ENCODE data around the gene DHX34.

DHX34 gene

GRCh38 chr19:47417746-47418691, 68.9 kb downstream of the DHX34 start:
- no peak for DNase-seq (ENCODE audit: low spot score)

GRCh38 chr19:47418692-47419029, 69.5 kb downstream of the DHX34 start:
- DNase-seq (ENCODE audit: low spot score) = no peak

- DNase-seq (ENCODE audit: low spot score) = no peak
These were observed 70.1 kb downstream of the DHX34 start, which contains the start of gene MEIS3 for GRCh38 chr19:47419030-47419783. Gene MEIS3, minus strand, starts transcription at chr19:47419527. Its CDS starts 446 bp downstream, at chr19:47419081.

GRCh38 chr19:47419789-47420188, 70.7 kb downstream of the DHX34 start:
- DNase-seq (ENCODE audit: low spot score) = no peak

- no peak for DNase-seq (ENCODE audit: low spot score)
These were observed 72.2 kb downstream of the DHX34 start for GRCh38 chr19:47421244-47421786.

GRCh38 chr19:47421844-47422395, 72.8 kb downstream of the DHX34 start:
- no peak for DNase-seq (ENCODE audit: low spot score)

GRCh38 chr19:47422417-47423163, 73.5 kb downstream of the DHX34 start:
- DNase-seq (ENCODE audit: low spot score) = no peak

- no peak for DNase-seq (ENCODE audit: low spot score)
These were observed 74.2 kb downstream of the DHX34 start for GRCh38 chr19:47423203-47423882.

GRCh38 chr19:47427241-47428176, 78.4 kb downstream of the DHX34 start:
- DNase-seq (ENCODE audit: low spot score) = peak; percentile 31

- DNase-seq (ENCODE audit: low spot score) = peak; percentile 95
These were observed 79.2 kb downstream of the DHX34 start for GRCh38 chr19:47428177-47428894.

- no peak for DNase-seq (ENCODE audit: low spot score)
These were observed 80.2 kb downstream of the DHX34 start for GRCh38 chr19:47429140-47429793.

GRCh38 chr19:47430041-47430802, 81.1 kb downstream of the DHX34 start:
- DNase-seq (ENCODE audit: low spot score) = no peak

GRCh38 chr19:47432091-47432490, 83.0 kb downstream of the DHX34 start:
- no peak for DNase-seq (ENCODE audit: low spot score)

Data from pons (tissue), 1 donor.